ACHN (cell line): Measurements from ENCODE around the gene ATRNL1.
"Not testable (repeated sequence)": the region's sequence is repeated elsewhere in the genome, so short reads cannot be mapped to it uniquely, and the experiment has no call there.

Experiments used
- DNase-seq: peaks from one replicate; pipeline ENCODE4 v3.0.0-alpha.2; 2015
- in situ Hi-C: cut with HindIII; loops from 2 replicates; pipeline ENCODE4 v1.10.0; 2017; ENCODE audit warnings: low sequenced_read_pairs, low pct_ligation_motif_present, low pct_unique_long_range_greater_than_20kb

ATRNL1 gene

GRCh38 chr10:115657161-115657860 lies 564.1 kb downstream of the ATRNL1 start:
- in situ Hi-C loops, result no loop called here
- no peak for DNase-seq

GRCh38 chr10:115659616-115660015 lies 566.5 kb downstream of the ATRNL1 start:
- no peak for DNase-seq
- in situ Hi-C loops, result no loop called here

DNA sequence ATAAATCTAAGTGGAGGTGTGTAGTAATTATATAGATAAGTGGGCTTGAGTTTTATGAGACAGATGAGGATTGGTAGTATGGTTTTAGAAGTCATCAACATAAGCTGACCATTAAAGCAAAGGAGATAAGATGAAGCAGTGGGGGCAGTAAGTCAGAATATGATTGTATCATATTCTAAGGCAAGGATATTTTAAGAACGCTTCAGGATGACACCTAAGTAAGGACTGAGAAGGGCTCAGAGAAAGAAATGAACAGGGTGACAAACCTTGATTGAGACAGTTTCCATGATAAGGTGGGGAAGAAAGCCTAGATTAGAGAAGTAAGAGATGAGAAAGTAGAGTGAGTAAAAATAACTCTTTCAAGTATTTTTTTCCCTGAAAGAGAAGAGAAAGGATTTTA lies 567.2 kb downstream of the ATRNL1 start:
- in situ Hi-C loops, result no loop called here

DNA sequence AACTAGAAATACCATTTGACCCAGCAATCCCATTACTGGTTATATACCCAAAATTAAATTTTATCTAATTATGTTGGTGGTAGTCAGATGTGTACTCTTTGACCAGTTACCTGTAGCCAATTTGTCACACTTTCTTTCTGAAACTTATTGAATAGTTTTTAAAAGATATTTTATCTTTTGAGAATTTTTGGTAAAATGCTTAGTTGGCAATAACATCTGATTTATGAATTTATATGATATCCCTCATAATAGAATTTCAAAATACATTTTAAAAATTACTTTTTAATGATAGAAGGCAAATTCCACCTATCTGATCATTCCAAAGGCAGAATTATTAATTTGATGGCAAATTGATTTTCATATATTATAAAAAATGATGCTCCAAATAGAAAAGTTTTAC lies 569.3 kb downstream of the ATRNL1 start:
- in situ Hi-C loops, result no loop called here
- no peak for DNase-seq

More for the DNA sequence above, 567.2 kb downstream of the ATRNL1 start:
- no peak for DNase-seq

GRCh38 chr10:115665549-115665948 lies 572.4 kb downstream of the ATRNL1 start:
- no peak for DNase-seq
- in situ Hi-C loops, result no loop called here

- DNase-seq, result no peak
Observed at GRCh38 chr10:115674496-115674895, 581.3 kb downstream of the ATRNL1 start.

DNA sequence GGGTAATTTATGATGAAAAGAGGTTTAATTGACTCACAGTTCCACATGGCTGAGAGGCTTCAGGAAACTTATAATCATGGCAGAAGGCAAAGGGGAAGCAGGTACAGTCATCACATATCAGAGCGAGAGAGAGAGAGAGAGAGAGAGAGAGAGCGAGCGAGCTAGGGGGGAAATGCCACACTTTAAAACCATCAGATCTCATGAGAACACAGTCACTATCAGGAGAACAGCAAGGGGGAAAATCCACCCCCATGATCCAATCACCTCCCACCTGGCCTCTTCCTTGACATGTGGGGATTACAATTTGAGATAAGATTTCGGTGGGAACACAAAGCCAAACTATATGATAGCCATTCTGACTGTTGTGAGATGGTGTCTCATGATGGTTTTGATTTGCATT lies 603.6 kb downstream of the ATRNL1 start:
- in situ Hi-C loops, result no loop called here
- DNase-seq, result no peak

More at GRCh38 chr10:115674496-115674895, 581.3 kb downstream of the ATRNL1 start:
- in situ Hi-C loops, result no loop called here

DNA sequence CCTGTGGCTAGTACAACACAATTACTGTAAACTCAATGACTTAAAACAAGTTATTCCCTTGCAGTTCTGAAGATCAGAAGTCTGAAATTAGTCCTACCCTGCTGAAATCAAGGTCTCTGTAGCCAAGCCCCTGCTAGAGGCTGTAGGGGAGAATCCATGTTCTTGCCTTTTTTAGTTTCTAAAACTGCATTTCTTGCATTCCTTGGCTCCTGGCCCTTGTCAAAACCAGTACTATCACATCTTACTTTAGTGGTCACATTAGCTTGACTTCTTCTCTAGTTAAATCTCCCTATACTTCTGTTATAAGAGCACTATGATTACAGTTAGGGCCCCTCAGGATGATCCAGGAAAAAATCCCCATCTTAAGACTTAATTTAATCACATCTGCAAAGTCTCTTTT lies 612.9 kb downstream of the ATRNL1 start:
- DNase-seq, result no peak
- in situ Hi-C loops, result no loop called here

DNA sequence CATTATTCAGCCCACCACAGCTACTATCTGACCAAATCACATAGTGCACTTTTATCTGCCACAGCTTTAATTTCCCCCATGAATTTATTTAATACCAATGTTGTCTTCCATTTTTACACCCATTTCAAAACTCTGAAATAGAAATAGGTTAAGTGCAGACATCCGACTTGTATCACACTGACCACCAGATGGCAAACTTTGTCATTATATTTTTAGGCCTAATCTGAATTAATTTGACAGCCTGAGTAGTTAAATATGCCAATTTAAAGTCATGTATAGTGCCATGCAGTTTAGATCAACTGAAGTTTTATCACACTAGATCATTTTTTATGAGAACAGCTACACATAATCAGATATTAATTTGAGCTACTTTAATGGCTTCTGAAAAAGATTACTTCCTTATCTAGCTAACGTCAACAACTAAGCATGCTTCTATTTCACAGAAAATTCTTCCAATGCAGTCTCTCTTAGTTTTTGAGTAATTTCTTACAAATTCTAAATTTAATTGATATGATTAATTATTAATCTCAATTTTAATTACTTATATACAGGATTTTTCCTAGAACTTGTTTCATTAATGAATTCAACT lies 613.4 kb downstream of the ATRNL1 start:
- DNase-seq, result peak; percentile 59
- in situ Hi-C loops, result no loop called here

- no peak for DNase-seq
- in situ Hi-C loops, result no loop called here
Observed at GRCh38 chr10:115710136-115710535, 617.0 kb downstream of the ATRNL1 start.

DNA sequence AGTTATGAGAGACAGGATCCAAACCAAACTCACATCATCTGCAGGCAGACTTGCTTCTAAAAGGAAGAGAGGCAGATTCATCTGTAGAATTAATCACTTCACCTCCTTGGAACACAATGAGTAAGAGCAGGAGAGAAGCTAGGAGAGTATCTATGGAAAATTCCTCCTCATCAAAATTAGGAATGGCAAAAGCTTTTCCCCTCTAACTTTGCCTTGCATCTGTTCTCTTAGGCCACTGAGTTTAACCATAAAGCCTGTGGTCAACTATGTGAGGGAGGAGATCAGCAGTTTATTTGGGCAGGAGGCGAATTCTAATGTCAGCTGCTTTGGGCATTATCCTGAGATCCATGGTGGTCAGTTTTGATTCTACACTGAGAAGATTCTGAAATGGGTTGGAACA lies 618.1 kb downstream of the ATRNL1 start:
- in situ Hi-C loops, result no loop called here
- DNase-seq, result no peak

DNA sequence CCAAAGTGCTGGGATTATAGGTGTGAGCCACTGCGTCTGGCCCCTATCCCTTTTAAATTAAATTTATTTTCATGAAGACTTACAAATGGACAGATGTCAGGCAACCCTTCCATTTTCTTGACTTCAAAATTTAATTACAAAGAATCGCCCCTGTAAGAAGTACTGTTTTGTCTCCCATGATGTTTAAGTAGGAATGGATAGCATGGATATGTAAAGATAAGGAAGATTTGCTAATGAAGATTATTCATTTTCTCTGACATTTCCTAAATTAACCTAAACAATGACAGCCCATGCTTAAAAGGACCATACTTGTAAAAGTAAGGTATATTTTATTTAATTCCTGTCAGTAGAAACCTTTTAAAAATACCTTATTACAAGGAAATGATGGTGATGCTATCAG lies 627.0 kb downstream of the ATRNL1 start:
- DNase-seq, result no peak
- in situ Hi-C loops, result no loop called here

GRCh38 chr10:115727129-115727528 lies 634.0 kb downstream of the ATRNL1 start:
- in situ Hi-C loops, result no loop called here
- DNase-seq, result no peak

- in situ Hi-C loops, result no loop called here
- no peak for DNase-seq
Observed at GRCh38 chr10:115744089-115744488, 650.9 kb downstream of the ATRNL1 start.

DNA sequence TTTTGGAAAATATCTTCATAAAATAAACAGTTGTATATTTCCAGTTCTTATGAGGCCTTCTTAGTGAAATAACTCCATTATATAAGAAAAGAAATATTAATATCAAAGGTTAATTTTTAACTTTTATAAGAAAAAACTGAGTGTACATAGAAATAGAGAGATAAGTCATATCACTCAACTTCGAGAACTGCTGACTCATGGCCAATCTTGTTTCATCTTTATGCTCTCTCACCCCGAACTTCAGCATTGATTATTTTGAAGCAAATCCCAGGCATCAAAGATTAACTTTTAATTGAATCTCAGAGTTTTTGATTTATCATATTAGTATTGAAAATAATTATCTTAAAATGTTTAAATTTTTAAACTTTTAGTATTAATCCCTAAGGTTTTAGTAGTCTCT lies 652.8 kb downstream of the ATRNL1 start:
- in situ Hi-C loops, result no loop called here
- DNase-seq, result no peak

DNA sequence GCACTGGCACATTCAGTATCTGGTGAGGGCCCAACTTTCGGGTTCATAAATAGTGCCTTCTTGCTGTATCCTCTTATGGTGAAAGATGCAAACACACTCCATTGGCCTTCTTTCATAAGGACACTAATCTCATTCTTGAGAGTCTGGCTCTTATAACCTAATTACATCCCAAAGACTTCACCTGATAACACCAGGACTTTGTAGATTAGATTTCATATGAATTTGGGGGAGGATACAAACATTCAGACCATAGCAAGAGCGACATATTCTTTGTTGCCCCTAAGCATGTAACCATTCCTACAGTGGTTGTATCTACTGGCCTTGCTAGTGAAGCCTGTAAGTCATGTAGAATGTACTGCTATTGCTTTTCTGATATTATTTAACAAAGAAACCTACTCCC lies 654.6 kb downstream of the ATRNL1 start:
- DNase-seq, result no peak
- in situ Hi-C loops, result no loop called here

DNA sequence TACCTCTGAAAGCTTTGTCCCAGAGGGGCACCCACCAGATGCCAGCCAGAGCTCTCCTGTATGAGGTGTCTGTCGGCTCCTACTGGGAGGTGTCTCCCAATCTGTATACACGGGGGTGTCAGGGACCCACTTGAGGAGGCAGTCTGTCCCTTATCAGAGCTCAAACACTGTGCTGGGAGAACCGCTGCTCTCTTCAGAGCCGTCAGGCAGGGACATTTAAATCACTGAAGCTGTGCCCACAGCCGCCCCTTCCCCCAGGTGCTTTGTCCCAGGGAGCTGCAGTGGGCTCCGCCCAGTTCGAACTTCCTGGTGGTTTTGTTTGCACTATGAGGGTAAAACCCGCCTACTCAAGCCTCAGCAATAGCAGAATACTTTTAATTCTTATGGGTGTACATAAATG lies 665.3 kb downstream of the ATRNL1 start:
- DNase-seq, in situ Hi-C loops: not testable (repeated sequence)

GRCh38 chr10:115760131-115760530 lies 667.0 kb downstream of the ATRNL1 start:
- in situ Hi-C loops, result no loop called here
- no peak for DNase-seq

- in situ Hi-C loops, result no loop called here
- DNase-seq, result no peak
Observed at GRCh38 chr10:115761166-115761565, 668.0 kb downstream of the ATRNL1 start.

DNA sequence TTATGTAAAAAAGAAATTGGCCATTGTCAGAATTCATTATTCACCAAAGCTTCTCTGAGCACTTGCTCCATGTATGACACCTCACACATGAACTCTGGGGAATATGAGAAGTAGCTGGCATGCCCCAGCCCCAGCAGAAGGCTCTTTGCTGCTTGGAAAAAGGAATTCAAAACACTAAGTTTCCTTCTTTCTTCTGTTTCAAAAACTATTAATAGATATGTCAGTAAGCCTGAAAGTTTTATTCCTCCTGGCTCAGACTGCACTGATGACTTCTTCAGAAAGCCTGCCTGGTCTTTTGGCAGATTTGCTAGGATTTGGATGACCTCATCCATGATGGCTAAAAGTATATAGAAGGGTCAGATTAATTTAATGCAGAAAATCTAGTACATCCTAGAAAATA lies 668.9 kb downstream of the ATRNL1 start:
- DNase-seq, result no peak
- in situ Hi-C loops, result no loop called here
